Karpas-422 (cell line): Measurements from ENCODE around the gene TLE1. TPM values are rescaled to one million over a fixed set of nuclear protein-coding genes. Genes with fewer than 3 reads are reported as not detected.
"Not testable (repeated sequence)": the region's sequence is repeated elsewhere in the genome, so short reads cannot be mapped to it uniquely, and the experiment has no call there.

Source experiments
- DNase-seq: peaks from one replicate; pipeline ENCODE4 v3.0.0-alpha.2; 2015
- H2AFZ ChIP-seq: fragments of 200-600 bp; sonication (generic); 2 replicates; pipeline ENCODE4 v1.6.1; 2014; ENCODE audit warnings: antibody characterized with exemption, low read length, mixed read lengths
- H3K27ac ChIP-seq: fragments of 200-600 bp; sonication (generic); 2 replicates; pipeline ENCODE4 v1.5.1; 2014; ENCODE audit warnings: mild to moderate bottlenecking, low read length, moderate library complexity
- H3K27me3 ChIP-seq: fragments of 200-600 bp; sonication (generic); 2 replicates; pipeline ENCODE4 v1.6.1; 2014; ENCODE audit warnings: low read length, mixed read lengths
- H3K36me3 ChIP-seq: fragments of 200-600 bp; sonication (generic); 2 replicates; pipeline ENCODE4 v1.6.1; 2014; ENCODE audit warnings: low read length, mixed read lengths; ENCODE audit not compliant: insufficient read depth
- H3K4me1 ChIP-seq: fragments of 200-600 bp; sonication (generic); 2 replicates; pipeline ENCODE4 v1.6.1; 2014; ENCODE audit warnings: mild to moderate bottlenecking, low read length, mixed read lengths
- H3K4me2 ChIP-seq: fragments of 200-600 bp; sonication (generic); 2 replicates; pipeline ENCODE4 v1.6.1; 2014; ENCODE audit warnings: low read length, low read depth, mild to moderate bottlenecking; ENCODE audit not compliant: poor library complexity, severe bottlenecking
- H3K4me3 ChIP-seq: fragments of 200-600 bp; sonication (generic); 2 replicates; pipeline ENCODE4 v1.5.1; 2014; ENCODE audit warnings: mild to moderate bottlenecking, antibody characterized with exemption, low read length, mixed read lengths
- H3K79me2 ChIP-seq: fragments of 200-600 bp; sonication (generic); 2 replicates; pipeline ENCODE4 v1.6.1; 2014; ENCODE audit warnings: mild to moderate bottlenecking, low read length, mixed read lengths
- H3K9ac ChIP-seq: fragments of 200-600 bp; sonication (generic); 2 replicates; pipeline ENCODE4 v1.6.0; 2014; ENCODE audit warnings: low read length
- H3K9me2 ChIP-seq: fragments of 200-600 bp; sonication (generic), shearing (Covaris generic); replicated peaks from 2 replicates; pipeline ENCODE4 v1.6.0; 2014; ENCODE audit warnings: mild to moderate bottlenecking, low read length, moderate library complexity; ENCODE audit not compliant: insufficient read depth
- H3K9me3 ChIP-seq: fragments of 300-700, 200-600 bp; sonication (generic); 2 replicates; pipeline ENCODE4 v1.6.1; 2014; ENCODE audit warnings: low read length, mixed read lengths
- H4K20me1 ChIP-seq: fragments of 200-600 bp; sonication (generic); 2 replicates; pipeline ENCODE4 v1.6.1; 2014; ENCODE audit warnings: mild to moderate bottlenecking, antibody characterized with exemption, low read length, low read depth; ENCODE audit not compliant: insufficient read depth
- total RNA-seq: library from RNA; depleted of rRNA; stranded (reverse); fragments of >200 nt; shearing (Covaris generic); gene quantifications from 2 replicates; pipeline ENCODE4 v1.2.3, GENCODE V29; 2014; ENCODE audit warnings: low replicate concordance

Gene TLE1
- total RNA-seq, 1 experiment from 2014 or later = not detected

DNA sequence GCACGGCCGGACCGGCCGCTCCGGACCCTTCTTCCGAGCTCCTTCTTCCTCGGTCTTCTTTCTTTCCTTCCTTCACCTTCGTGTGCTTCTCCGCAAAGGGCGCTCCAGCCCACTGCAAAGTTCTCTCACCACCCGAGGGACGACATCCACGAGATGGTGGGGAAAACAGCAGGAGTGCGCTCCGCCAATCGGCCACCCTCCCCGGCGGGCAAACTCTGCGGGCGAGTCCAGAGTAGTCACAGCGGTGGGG, 329 bp downstream of the TLE1 start:
- not testable (repeated sequence) for H3K79me2 ChIP-seq, H3K4me3 ChIP-seq, H3K4me1 ChIP-seq, H3K9me2 ChIP-seq, H3K9me3 ChIP-seq, H4K20me1 ChIP-seq, H3K9ac ChIP-seq, H3K27ac ChIP-seq, H2AFZ ChIP-seq, H3K4me2 ChIP-seq, DNase-seq, H3K27me3 ChIP-seq, H3K36me3 ChIP-seq

DNA sequence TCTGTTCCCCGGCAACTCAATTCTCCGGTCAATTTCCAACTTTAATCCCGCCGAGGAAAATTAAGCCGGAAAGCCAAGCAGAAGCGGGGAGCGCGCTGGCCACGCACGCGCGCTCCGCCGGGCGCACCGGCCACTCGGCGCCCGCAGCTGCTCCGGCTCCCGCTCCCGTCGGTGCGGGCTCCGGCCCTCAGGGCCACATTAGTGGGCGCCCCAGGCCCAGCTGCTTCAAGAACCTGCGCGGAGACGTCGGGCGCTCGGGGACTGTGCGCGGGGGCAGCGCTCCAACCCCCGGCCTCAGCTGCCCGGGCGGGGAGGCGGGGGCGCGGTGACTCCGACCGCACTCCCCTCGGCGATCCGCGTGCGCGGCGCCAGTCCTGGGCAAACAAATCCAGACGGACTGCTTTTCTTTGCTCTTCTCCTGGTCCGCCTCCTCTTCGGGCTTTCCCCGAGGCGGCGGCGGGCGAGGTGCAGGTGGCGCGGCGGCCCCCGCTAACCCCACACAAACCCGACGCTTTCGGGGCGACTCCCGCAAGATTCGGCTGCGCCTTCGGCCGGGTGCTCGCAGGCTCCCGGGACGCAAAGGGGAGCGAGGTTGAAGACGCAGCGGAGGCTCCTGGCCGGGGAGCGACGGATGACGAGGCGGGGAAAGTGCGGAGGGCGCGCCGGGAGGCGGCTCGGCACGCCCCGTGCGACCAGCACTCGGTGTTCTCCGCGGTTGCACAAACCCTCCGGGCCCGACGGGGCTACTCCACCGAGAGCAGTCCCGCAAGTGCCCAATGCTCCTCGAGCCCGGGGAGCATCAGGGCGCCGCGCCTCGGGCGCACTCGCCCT, 870 bp downstream of the TLE1 start:
- not testable (repeated sequence) for H3K79me2 ChIP-seq, H3K27ac ChIP-seq, H3K36me3 ChIP-seq, H3K9ac ChIP-seq, H3K9me2 ChIP-seq, H4K20me1 ChIP-seq, H3K4me1 ChIP-seq, DNase-seq, H3K9me3 ChIP-seq, H3K4me2 ChIP-seq, H3K4me3 ChIP-seq, H3K27me3 ChIP-seq, H2AFZ ChIP-seq

DNA sequence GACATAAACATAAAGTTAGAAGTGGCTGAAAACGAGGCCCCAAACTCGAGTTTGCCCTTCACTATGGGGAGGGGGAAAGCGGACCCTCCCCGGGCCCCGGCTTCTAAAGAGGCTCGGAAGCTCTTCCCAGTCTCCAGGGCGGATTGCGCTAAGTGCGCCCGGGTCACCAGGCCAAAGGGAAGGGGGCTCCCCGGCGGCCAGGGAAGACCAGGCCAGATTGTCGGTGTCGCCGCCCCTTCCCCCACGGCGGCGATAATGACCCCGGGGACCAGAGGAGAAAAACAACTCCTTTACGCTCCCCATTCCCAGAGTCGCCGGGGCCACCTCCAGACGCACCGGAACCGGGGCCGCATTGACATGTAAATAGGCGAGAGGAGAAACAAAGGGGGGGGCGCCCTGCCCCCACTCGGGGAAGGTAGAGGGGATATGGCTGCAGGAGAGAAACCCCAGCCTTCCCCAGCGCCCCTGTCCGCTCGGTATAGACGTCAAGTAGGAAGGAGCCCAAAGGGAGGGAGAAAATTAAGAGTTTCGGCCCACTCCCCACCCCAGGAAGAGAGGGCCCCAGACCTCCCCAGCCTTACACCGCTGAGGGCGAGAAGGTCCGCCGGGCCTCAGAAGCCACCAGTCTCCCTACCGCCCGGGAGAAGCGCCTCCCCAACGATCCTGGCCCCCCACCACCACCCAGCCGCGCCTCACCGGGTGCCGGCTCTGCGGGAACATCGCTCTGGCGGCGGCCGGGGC, 1.7 kb downstream of the TLE1 start:
- Histone ChIP-seq H3K79me2 (no peaks in the 10 kb centered on the region), H3K9me2 (no peaks in the 10 kb centered on the region), H4K20me1 (no peaks in the 10 kb centered on the region), H3K27ac (no peak overlapping the region), H3K4me2 (no peak overlapping the region), H3K9me3 (no peaks in the 10 kb centered on the region), H3K4me1 (no peaks in the 10 kb centered on the region), H3K27me3 (no peaks in the 10 kb centered on the region), H3K4me3 (no peak overlapping the region), H2AFZ (no peak overlapping the region), H3K9ac (no peak overlapping the region), H3K36me3 (no peaks in the 10 kb centered on the region)
- DNase-seq = no peak

DNA sequence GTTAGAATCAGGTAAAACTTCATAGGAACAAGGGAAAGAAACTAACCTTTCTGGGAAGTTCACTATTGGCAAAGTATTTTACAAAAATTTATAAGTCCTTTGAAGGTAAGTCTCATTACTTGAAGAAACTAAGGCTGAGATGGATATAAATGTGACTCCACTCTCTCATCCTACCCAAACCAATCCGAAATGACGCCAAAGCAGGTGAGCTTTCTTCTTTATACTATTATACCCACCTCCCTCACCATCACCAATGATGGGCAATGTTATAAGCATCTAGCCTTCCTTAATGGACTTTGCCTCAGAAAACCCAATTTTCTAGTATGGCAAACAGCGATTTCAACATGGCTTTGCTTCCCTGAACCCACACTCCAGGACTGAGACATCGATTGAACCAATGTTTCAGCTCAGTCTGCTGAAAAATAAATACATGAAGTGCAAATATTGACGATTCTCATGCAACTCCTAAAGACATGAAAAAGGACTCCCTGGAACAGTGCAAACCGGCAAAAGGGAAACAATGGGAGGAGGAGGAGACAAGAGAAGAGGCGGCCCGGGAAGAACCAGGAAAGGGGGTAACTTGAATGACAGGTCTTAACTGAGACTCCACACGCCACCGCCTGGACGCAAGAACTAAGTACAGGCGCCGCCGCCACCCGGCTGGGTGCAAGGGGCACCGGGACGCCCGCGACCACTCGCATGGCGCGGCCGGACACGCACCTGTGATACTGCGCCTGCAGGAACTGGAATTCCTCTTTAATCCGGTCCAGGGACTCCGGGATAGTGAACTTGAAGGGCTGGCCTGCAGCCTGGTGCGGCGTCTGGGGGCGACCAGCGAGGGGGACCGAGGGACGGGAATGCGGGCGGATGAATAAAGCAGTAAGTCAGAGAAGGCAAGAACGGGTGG, 2.5 kb downstream of the TLE1 start:
- no peak overlapping the region for H3K4me3 ChIP-seq
- no peak overlapping the region for H3K4me2 ChIP-seq
- no peaks in the 10 kb centered on the region for H3K27me3 ChIP-seq
- DNase-seq = peak; percentile 52
- H3K79me2 ChIP-seq = no peaks in the 10 kb centered on the region
- H3K9ac ChIP-seq = no peak overlapping the region
- H3K36me3 ChIP-seq = no peaks in the 10 kb centered on the region
- H2AFZ ChIP-seq = no peak overlapping the region
- H3K9me2 ChIP-seq = no peaks in the 10 kb centered on the region
- no peaks in the 10 kb centered on the region for H4K20me1 ChIP-seq
- H3K9me3 ChIP-seq = no peaks in the 10 kb centered on the region
- no peaks in the 10 kb centered on the region for H3K4me1 ChIP-seq
- H3K27ac ChIP-seq = no peak overlapping the region

DNA sequence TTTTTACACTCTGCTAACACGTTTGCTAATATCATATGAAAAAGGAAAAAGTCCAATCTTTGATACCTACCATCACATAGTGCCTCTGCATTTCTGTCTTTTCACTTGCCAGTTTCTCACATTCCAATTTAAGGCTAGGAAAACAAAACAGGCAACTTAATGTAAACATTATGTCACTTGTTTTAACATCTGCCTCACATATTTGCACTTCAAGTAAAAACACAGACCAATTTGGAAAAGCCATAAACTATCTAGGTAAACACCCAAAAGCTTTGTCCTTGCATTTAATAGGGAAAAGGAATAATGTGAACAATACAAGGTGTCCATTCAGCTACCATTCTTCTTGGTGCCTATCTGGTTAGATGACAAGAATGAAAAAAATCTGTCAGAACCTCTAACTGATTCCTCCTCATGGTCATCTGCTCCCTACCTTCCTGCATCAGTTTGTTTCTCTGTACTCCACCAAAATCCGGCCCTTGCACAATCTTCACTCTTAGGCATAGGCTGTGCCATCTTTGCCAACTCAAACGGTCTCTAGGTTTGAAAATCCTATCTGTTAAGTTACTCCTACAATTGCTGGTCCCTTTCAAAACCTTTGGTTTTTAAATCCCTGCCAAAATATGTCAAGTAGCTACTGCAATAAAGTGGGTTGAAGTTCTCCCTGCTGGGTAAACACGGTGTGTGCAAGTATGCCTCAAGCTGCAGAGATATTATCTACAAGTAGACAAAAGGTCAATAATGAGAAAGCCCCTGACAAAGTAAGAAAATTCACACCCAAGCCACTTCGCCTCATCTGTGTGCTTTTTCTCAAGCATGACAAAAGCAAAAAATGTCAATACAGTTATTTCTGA, 3.4 kb downstream of the TLE1 start:
- Histone ChIP-seq H3K4me1 (no peaks in the 10 kb centered on the region), H3K9me3 (no peaks in the 10 kb centered on the region), H3K27ac (no peak overlapping the region), H3K79me2 (no peaks in the 10 kb centered on the region), H3K9me2 (no peaks in the 10 kb centered on the region), H3K36me3 (no peaks in the 10 kb centered on the region), H2AFZ (no peak overlapping the region), H3K4me3 (no peak overlapping the region), H3K4me2 (no peak overlapping the region), H3K27me3 (no peaks in the 10 kb centered on the region), H4K20me1 (no peaks in the 10 kb centered on the region), H3K9ac (no peak overlapping the region)
- no peak for DNase-seq

DNA sequence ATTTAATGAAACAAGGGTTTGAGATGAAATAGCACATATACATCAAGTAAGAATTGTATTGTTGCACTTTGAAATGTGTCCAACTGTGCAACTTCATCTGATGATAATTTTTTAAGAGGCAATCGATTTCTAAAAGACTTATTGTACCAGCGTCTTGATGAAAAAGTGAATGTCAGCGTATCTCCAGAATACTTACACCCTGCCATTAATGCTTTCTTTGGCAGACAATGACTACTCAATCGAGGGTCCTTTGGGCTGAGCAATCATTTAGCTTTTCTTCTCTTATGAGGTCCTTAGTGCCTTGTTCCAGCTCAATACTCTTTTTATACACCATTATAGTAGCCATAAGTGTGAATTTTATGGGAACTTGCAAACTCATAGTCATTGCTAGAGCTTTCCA, 4.7 kb downstream of the TLE1 start:
- no peak for DNase-seq
- Histone ChIP-seq H3K9ac (no peak overlapping the region), H3K4me3 (no peak overlapping the region), H3K4me2 (no peak overlapping the region), H3K27me3 (no peaks in the 10 kb centered on the region), H2AFZ (no peak overlapping the region), H3K4me1 (no peaks in the 10 kb centered on the region), H3K27ac (no peak overlapping the region), H3K79me2 (no peaks in the 10 kb centered on the region), H4K20me1 (no peaks in the 10 kb centered on the region), H3K9me2 (no peaks in the 10 kb centered on the region), H3K36me3 (no peaks in the 10 kb centered on the region), H3K9me3 (no peaks in the 10 kb centered on the region)

DNA sequence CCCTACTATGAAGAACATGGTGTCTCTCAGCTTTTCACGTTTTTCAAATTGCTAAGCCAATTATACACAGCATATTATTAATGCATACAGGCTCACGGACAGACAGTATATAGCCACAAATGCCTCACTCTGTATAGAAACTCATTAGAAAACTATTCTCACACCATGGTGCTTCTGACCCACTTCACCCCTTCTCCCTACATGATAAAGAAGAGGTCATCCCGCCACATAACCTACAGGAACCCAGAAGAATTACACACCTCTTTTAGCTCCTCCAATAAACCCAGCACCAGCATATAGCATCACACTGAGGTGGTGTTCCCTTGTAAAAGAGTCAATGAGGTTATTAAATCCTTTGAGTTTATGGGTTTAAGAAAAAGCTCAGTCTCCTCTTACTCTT, 5.6 kb downstream of the TLE1 start:
- Histone ChIP-seq H3K9ac (no peak overlapping the region), H3K27me3 (no peaks in the 10 kb centered on the region), H3K4me1 (no peaks in the 10 kb centered on the region), H4K20me1 (no peaks in the 10 kb centered on the region), H3K36me3 (no peaks in the 10 kb centered on the region), H3K4me3 (no peak overlapping the region), H3K9me3 (no peaks in the 10 kb centered on the region), H3K27ac (no peak overlapping the region), H3K9me2 (no peaks in the 10 kb centered on the region), H3K4me2 (no peak overlapping the region), H3K79me2 (no peaks in the 10 kb centered on the region), H2AFZ (no peak overlapping the region)
- no peak for DNase-seq
